WTC11 (cell line): ENCODE results near the gene CYP27C1. TPM values are rescaled to one million over a fixed set of nuclear protein-coding genes. Genes with fewer than 3 reads are reported as not detected.
A peak's percentile ranks its signal among the peaks of the same experiment; 100 is the strongest.

Experiments used
- ATAC-seq: fragments of 200-7000 bp; cut with Tn5 transposase; 2 replicates; pipeline ENCODE4 v1.10.0; 2021; ENCODE audit warnings: mild to moderate bottlenecking, moderate library complexity
- CTCF ChIA-PET: fragments of 300-600 bp; sonication (Branson Sonifier 250); formaldehyde crosslinking; loops from one replicate; lab custom pipeline; 2021; ENCODE audit warnings: antibody characterized with exemption; lab: Charles Lee
- POLR2A ChIA-PET: fragments of 350-600 bp; sonication (Branson Sonifier 250); formaldehyde crosslinking; loops from one replicate; lab custom pipeline; 2021; ENCODE audit warnings: antibody characterized with exemption; lab: Charles Lee
- DNase-seq: peaks from one replicate; pipeline ENCODE4 v3.0.0; 2021; ENCODE audit warnings: low spot score
- H3K27ac Mint-ChIP-seq: 2 replicates; pipeline ENCODE4 v1.8.0; 2021; ENCODE audit warnings: mixed read lengths
- H3K27me3 Mint-ChIP-seq: 2 replicates; pipeline ENCODE4 v1.8.0; 2021; ENCODE audit warnings: low read depth, mild to moderate bottlenecking, moderate library complexity, mixed read lengths
- H3K36me3 Mint-ChIP-seq: 2 replicates; pipeline ENCODE4 v1.8.0; 2021; ENCODE audit warnings: mixed read lengths
- H3K4me1 Mint-ChIP-seq: 2 replicates; pipeline ENCODE4 v1.8.0; 2022; ENCODE audit warnings: mixed read lengths
- H3K4me3 Mint-ChIP-seq: 2 replicates; pipeline ENCODE4 v1.8.0; 2021; ENCODE audit warnings: mild to moderate bottlenecking, moderate library complexity, mixed read lengths
- H3K9me3 Mint-ChIP-seq: 2 replicates; pipeline ENCODE4 v1.8.0; 2021; ENCODE audit warnings: mixed read lengths
- ATF1 ChIP-seq: sonication (generic); formaldehyde crosslinking; IDR thresholded peaks from 2 replicates; pipeline ENCODE4 v1.8.1; 2023; ENCODE audit warnings: mild to moderate bottlenecking, moderate library complexity, missing genetic modification reagents
- ATF3 ChIP-seq: sonication (generic); formaldehyde crosslinking; conservative IDR thresholded peaks from 2 replicates; pipeline ENCODE4 v1.8.1; 2022; ENCODE audit warnings: mild to moderate bottlenecking, missing genetic modification reagents
- CDX4 ChIP-seq: fragments of 250-450 bp; sonication (Bioruptor Pico); IDR thresholded peaks from 2 replicates; pipeline ENCODE4 v1.9.0; 2021; ENCODE audit warnings: moderate library complexity, mild to moderate bottlenecking, inconsistent platforms, borderline replicate concordance
- CREB1 ChIP-seq: sonication (generic); formaldehyde crosslinking; IDR thresholded peaks from 2 replicates; pipeline ENCODE4 v1.8.0; 2023; ENCODE audit warnings: mild to moderate bottlenecking, missing genetic modification reagents
- E2F5 ChIP-seq: sonication (generic); formaldehyde crosslinking; IDR thresholded peaks from 2 replicates; pipeline ENCODE4 v1.8.1; 2022; ENCODE audit warnings: mild to moderate bottlenecking, moderate library complexity, missing genetic modification reagents
- ERG ChIP-seq: fragments of 250-450 bp; sonication (Bioruptor Pico); IDR thresholded peaks from 2 replicates; pipeline ENCODE4 v1.8.0; 2021; ENCODE audit warnings: mild to moderate bottlenecking
- GRHL2 ChIP-seq: fragments of 250-450 bp; sonication (Bioruptor Pico); IDR thresholded peaks from 2 replicates; pipeline ENCODE4 v1.8.0; 2022; ENCODE audit warnings: mild to moderate bottlenecking, moderate library complexity; ENCODE audit not compliant: insufficient replicate concordance, severe bottlenecking
- HMGXB4 ChIP-seq: sonication (generic); formaldehyde crosslinking; IDR thresholded peaks from 2 replicates; pipeline ENCODE4 v1.8.1; 2023; ENCODE audit warnings: mild to moderate bottlenecking, moderate library complexity, missing genetic modification reagents
- NFYB ChIP-seq: sonication (generic); formaldehyde crosslinking; conservative IDR thresholded peaks from 2 replicates; pipeline ENCODE4 v1.8.0; 2022; ENCODE audit warnings: low read depth, missing genetic modification reagents
- NR2C2 ChIP-seq: sonication (generic); formaldehyde crosslinking; IDR thresholded peaks from 2 replicates; pipeline ENCODE4 v1.8.0; 2022; ENCODE audit warnings: mild to moderate bottlenecking, missing genetic modification reagents
- OVOL2 ChIP-seq: fragments of 250-450 bp; sonication (Bioruptor Pico); IDR thresholded peaks from 2 replicates; pipeline ENCODE4 v1.9.0; 2021; ENCODE audit warnings: mild to moderate bottlenecking, borderline replicate concordance
- PRDM15 ChIP-seq: sonication (generic); formaldehyde crosslinking; IDR thresholded peaks from 2 replicates; pipeline ENCODE4 v1.8.0; 2022; ENCODE audit warnings: missing genetic modification reagents
- SP1 ChIP-seq: sonication (generic); formaldehyde crosslinking; conservative IDR thresholded peaks from 2 replicates; pipeline ENCODE4 v1.8.1; 2022; ENCODE audit warnings: missing genetic modification reagents
- STAT6 ChIP-seq: sonication (generic); formaldehyde crosslinking; conservative IDR thresholded peaks from 2 replicates; pipeline ENCODE4 v1.8.1; 2023; ENCODE audit warnings: mild to moderate bottlenecking, low read depth, missing genetic modification reagents, moderate library complexity
- ZBTB21 ChIP-seq: sonication (generic); formaldehyde crosslinking; IDR thresholded peaks from 2 replicates; pipeline ENCODE4 v1.8.1; 2023; ENCODE audit warnings: mild to moderate bottlenecking, missing genetic modification reagents, borderline replicate concordance
- ZNF263 ChIP-seq: sonication (generic); formaldehyde crosslinking; IDR thresholded peaks from 2 replicates; pipeline ENCODE4 v1.8.1; 2022; ENCODE audit warnings: low read depth, mild to moderate bottlenecking, moderate library complexity, missing genetic modification reagents
- ZNF317 ChIP-seq: sonication (generic); formaldehyde crosslinking; IDR thresholded peaks from 2 replicates; pipeline ENCODE4 v1.8.1; 2023; ENCODE audit warnings: low read depth, mild to moderate bottlenecking, moderate library complexity, missing genetic modification reagents, borderline replicate concordance
- total RNA-seq: library from RNA; stranded (reverse); gene quantifications from 3 replicates; pipeline ENCODE4 v1.2.3, GENCODE V29; 2021

CYP27C1 gene
- total RNA-seq, 1 experiment from 2014 or later: 2.4 TPM

GRCh38 chr2:127179766-127180165 lies 40.3 kb downstream of the CYP27C1 start:
- no peaks in the 10 kb centered on the region; the same call in 1 of the 2 replicates for H3K27me3 Mint-ChIP-seq
- peaks cover 31% of the 10 kb centered on the region for H3K9me3 Mint-ChIP-seq
- no peak overlapping the region for H3K27ac Mint-ChIP-seq
- ChIA-PET POLR2A (no interaction called here), CTCF (no interaction called here)
- H3K4me1 Mint-ChIP-seq: peaks cover 18% of the 10 kb centered on the region
- H3K36me3 Mint-ChIP-seq: peaks cover 16% of the 10 kb centered on the region
- DNase-seq (no peak), ATAC-seq (no peak)
- TF ChIP-seq CDX4 (CRISPR knock-in tag) (no peak), NR2C2 (CRISPR knock-in tag) (no peak), PRDM15 (CRISPR knock-in tag) (no peak)
- H3K4me3 Mint-ChIP-seq: no peak overlapping the region

GRCh38 chr2:127177617-127178263 lies 42.4 kb downstream of the CYP27C1 start:
- H3K27ac Mint-ChIP-seq: no peak overlapping the region
- H3K9me3 Mint-ChIP-seq: peaks cover 31% of the 10 kb centered on the region
- H3K4me1 Mint-ChIP-seq: peaks cover 6% of the 10 kb centered on the region
- CTCF ChIA-PET: interaction anchor here (1.3 kb wide), 1 partner anchor 20 kb away, joined by 4 read pairs; no protein-coding TSS in a partner anchor
- no peaks in the 10 kb centered on the region; the same call in 1 of the 2 replicates for H3K27me3 Mint-ChIP-seq
- H3K4me3 Mint-ChIP-seq: no peak overlapping the region
- POLR2A ChIA-PET: no interaction called here
- no peak for ATAC-seq
- DNase-seq: no peak
- peaks cover 16% of the 10 kb centered on the region for H3K36me3 Mint-ChIP-seq
- no peak for TF ChIP-seq OVOL2 (CRISPR knock-in tag)
- no peak for TF ChIP-seq ATF1 (CRISPR knock-in tag)
- TF ChIP-seq ZNF317: no peak
- TF ChIP-seq ATF3 (CRISPR knock-in tag): no peak
- TF ChIP-seq CREB1 (CRISPR knock-in tag): no peak
- TF ChIP-seq ZBTB21 (CRISPR knock-in tag): no peak
- no peak for TF ChIP-seq E2F5 (CRISPR knock-in tag)
- TF ChIP-seq NFYB (CRISPR knock-in tag): no peak

GRCh38 chr2:127176371-127177311 lies 43.5 kb downstream of the CYP27C1 start:
- no peaks in the 10 kb centered on the region; the same call in 1 of the 2 replicates for H3K27me3 Mint-ChIP-seq
- ChIA-PET CTCF (interaction anchor here (0.6 to 3.8 kb wide), 7 partner anchors 9 to 277 kb away, joined by 3 to 34 read pairs (median 4); no protein-coding TSS in a partner anchor), POLR2A (interaction anchor here (0.6 kb wide), 2 partner anchors 87 to 93 kb away, joined by 3 read pairs; no protein-coding TSS in a partner anchor)
- no peak for DNase-seq
- peaks cover 31% of the 10 kb centered on the region for H3K9me3 Mint-ChIP-seq
- peak; percentile 82 for ATAC-seq
- H3K36me3 Mint-ChIP-seq: peaks cover 16% of the 10 kb centered on the region
- H3K4me3 Mint-ChIP-seq: no peak overlapping the region
- H3K27ac Mint-ChIP-seq: no peak overlapping the region
- H3K4me1 Mint-ChIP-seq: peaks cover 6% of the 10 kb centered on the region
- TF ChIP-seq HMGXB4 (CRISPR knock-in tag) (no peak), STAT6 (no peak), SP1 (CRISPR knock-in tag) (no peak), ZNF263 (CRISPR knock-in tag) (no peak), GRHL2 (CRISPR knock-in tag) (no peak), ERG (no peak)
